Stomach (tissue), 9 donors: ENCODE results near the gene FAM161B. TPM values are rescaled to one million over a fixed set of nuclear protein-coding genes. Genes with fewer than 3 reads are reported as not detected.

ENCODE experiments used
- DNase-seq, 2 donors: peaks; one replicate each; pipeline versions ENCODE4 v3.0.0 to v3.0.0-alpha.2; 2013 to 2019
- H3K27ac ChIP-seq, 5 donors: fragments of 200-600 bp in 4 of 5; sonication (generic) in 4 of 5; one replicate each; pipeline ENCODE4 v1.5.1; 2013 to 2019; ENCODE audit warnings: mild to moderate bottlenecking in 1 of 5, moderate library complexity in 1 of 5
- H3K27me3 ChIP-seq, 3 donors: fragments of 200-600 bp; sonication (generic); one replicate each; pipeline ENCODE4 v1.5.1; 2017 to 2019; ENCODE audit warnings: mixed run types in 1 of 3
- H3K36me3 ChIP-seq, 4 donors: fragments of 200-600 bp; sonication (generic); 1 replicate in 3 of 4; 2 replicates in 1 of 4; pipeline ENCODE4 v1.5.1; 2016 to 2019
- H3K4me1 ChIP-seq, 4 donors: fragments of 200-600 bp; sonication (generic); one replicate each; pipeline ENCODE4 v1.5.1; 2016 to 2019
- H3K4me3 ChIP-seq, 4 donors: fragments of 200-600 bp; sonication (generic) in 3 of 4; one replicate each; pipeline ENCODE4 v1.5.1; 2016 to 2019; ENCODE audit warnings: mild to moderate bottlenecking in 1 of 4
- H3K9me3 ChIP-seq, 4 donors: fragments of 200-600 bp; sonication (generic); one replicate each; pipeline ENCODE4 v1.5.1; 2016 to 2019
- EP300 ChIP-seq: sonication (generic); formaldehyde crosslinking; IDR thresholded peaks from one replicate; pipeline ENCODE4 v1.6.1; 2017; ENCODE audit warnings: antibody characterized with exemption
- POLR2A ChIP-seq, 4 donors: fragments of 450-650 bp; IDR thresholded peaks; one replicate each; pipeline ENCODE4 v1.6.1; 2016; ENCODE audit warnings: antibody characterized with exemption in 4 of 4, control low read depth in 2 of 4, mild to moderate bottlenecking in 1 of 4, moderate library complexity in 1 of 4
- POLR2AphosphoS5 ChIP-seq, 3 donors: sonication (generic); formaldehyde crosslinking; IDR thresholded peaks; one replicate each; pipeline ENCODE4 v1.6.1; 2016; ENCODE audit warnings: antibody characterized with exemption in 3 of 3
- WGBS, 5 donors: extraction: QIAGEN DNeasy Blood & Tissue Kit in 3 of 5; methylation state at CpG; one replicate each; pipeline versions ENCODE4 v1.1.5 to v1.1.7; 2013 to 2018; 5-methylcytosine and 5-hydroxymethylcytosine counted together
- intact Hi-C: fragments of 100-400 bp; cut with DNase I; formaldehyde crosslinking; loops from one replicate; pipeline ENCODE4 v1.15.1; 2023; ENCODE audit warnings: low total_unique reads
- polyA plus RNA-seq, 3 donors: library from polyadenylated mRNA; stranded (reverse); fragments of 200-250 nt; gene quantifications; one replicate each; pipeline ENCODE4 v1.2.3, GENCODE V29; 2013
- total RNA-seq, 5 donors: library from RNA; depleted of rRNA; stranded (reverse); fragments of >200 nt; gene quantifications; one replicate each; pipeline versions ENCODE4 v1.1.0 to v1.2.3, GENCODE V29; 2014 to 2016
- TF ChIP-seq, protein P1 (sequence below), 7 experiments: fragments of 450-650 bp in 4 of 7; fragments of 200-600 bp in 3 of 7; sonication (generic) in 3 of 7; IDR thresholded peaks; one replicate each; pipeline ENCODE4 v1.5.1; 2016 to 2019; ENCODE audit warnings: antibody characterized with exemption in 7 of 7, control low read depth in 2 of 7, mild to moderate bottlenecking in 1 of 7
- donor health status: healthy with polysubstance abuse.
- donor health status: Bipolar disorder and iron deficiency.
- donor health status: healthy.

The FAM161B gene
- total and polyA plus RNA-seq, 8 donors: 0.58 to 5.4 (median 2.1) TPM; not detected in 1

DNA sequence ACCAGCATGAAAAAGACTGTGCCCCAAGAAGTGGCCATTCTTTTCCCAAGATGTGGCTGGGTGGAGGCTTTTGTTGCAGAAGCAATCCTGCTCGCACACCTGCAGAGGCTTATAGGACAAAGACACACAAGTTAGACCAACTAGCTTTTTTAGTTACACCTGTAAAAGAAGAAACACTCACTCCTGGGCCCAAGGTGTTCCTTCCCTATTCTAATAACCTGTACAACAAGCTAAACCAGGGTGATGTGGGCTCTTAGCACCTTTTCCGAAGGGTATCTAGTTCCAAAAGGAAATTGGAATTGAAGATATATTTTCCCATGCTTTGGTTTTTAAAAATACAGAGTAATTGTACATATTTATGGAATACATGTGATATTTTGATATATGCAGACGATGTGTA, 38.2 kb upstream of the FAM161B start:
- WGBS, 5 donors: 49 to 74% (median 65%) methylated on average over 3 of the region's 3 CpGs
- no peak for DNase-seq
- TF ChIP-seq, protein P1, sequence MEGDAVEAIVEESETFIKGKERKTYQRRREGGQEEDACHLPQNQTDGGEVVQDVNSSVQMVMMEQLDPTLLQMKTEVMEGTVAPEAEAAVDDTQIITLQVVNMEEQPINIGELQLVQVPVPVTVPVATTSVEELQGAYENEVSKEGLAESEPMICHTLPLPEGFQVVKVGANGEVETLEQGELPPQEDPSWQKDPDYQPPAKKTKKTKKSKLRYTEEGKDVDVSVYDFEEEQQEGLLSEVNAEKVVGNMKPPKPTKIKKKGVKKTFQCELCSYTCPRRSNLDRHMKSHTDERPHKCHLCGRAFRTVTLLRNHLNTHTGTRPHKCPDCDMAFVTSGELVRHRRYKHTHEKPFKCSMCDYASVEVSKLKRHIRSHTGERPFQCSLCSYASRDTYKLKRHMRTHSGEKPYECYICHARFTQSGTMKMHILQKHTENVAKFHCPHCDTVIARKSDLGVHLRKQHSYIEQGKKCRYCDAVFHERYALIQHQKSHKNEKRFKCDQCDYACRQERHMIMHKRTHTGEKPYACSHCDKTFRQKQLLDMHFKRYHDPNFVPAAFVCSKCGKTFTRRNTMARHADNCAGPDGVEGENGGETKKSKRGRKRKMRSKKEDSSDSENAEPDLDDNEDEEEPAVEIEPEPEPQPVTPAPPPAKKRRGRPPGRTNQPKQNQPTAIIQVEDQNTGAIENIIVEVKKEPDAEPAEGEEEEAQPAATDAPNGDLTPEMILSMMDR (IDR thresholded peaks at IDR 0.05): no peak
- no peak for TF ChIP-seq EP300
- TF ChIP-seq POLR2AphosphoS5 (IDR thresholded peaks at IDR 0.05): no peak
- no peak for TF ChIP-seq POLR2A (IDR thresholded peaks at IDR 0.05)
- H3K27ac ChIP-seq: no peak overlapping the region
- peaks cover 8 to 50% (median 43%) of the 10 kb centered on the region in 4 donors for H3K36me3 ChIP-seq
- intact Hi-C loops: no loop called here
- H3K27me3 ChIP-seq: no peaks in the 10 kb centered on the region
- H3K9me3 ChIP-seq: no peaks in the 10 kb centered on the region
- H3K4me3 ChIP-seq: no peak overlapping the region
- H3K4me1 ChIP-seq: no peaks in the 10 kb centered on the region

DNA sequence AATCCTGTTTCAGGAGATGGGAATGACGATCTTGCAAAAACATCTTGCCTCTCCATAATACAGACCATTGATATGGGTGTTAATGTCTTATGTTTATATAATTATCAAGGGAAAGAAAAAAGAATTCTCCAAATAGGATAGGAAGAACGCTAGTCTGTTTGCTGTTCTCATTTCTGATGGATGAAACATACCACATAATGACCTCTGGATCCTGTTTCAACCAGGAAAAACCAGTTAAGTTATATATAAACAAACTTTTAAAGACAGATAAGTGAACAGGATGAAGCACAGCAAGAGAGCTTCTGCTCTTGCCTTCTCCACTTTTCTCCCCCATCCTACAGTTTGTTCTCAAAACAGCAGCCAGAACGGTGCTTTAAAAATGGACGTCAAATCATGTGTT, 28.0 kb upstream of the FAM161B start:
- no peaks in the 10 kb centered on the region for H3K4me1 ChIP-seq
- no peak for DNase-seq
- intact Hi-C loops: no loop called here
- H3K9me3 ChIP-seq: no peaks in the 10 kb centered on the region
- H3K4me3 ChIP-seq: no peak overlapping the region
- WGBS, 5 donors: 25 to 59% (median 36%) methylated on average over 4 of the region's 4 CpGs
- TF ChIP-seq, protein P1 (IDR thresholded peaks at IDR 0.05): no peak
- no peak for TF ChIP-seq POLR2AphosphoS5 (IDR thresholded peaks at IDR 0.05)
- TF ChIP-seq POLR2A (IDR thresholded peaks at IDR 0.05): no peak
- no peak for TF ChIP-seq EP300
- peaks cover 0 to 85% (median 44%) of the 10 kb centered on the region in 4 donors for H3K36me3 ChIP-seq
- no peak overlapping the region for H3K27ac ChIP-seq
- no peaks in the 10 kb centered on the region for H3K27me3 ChIP-seq

DNA sequence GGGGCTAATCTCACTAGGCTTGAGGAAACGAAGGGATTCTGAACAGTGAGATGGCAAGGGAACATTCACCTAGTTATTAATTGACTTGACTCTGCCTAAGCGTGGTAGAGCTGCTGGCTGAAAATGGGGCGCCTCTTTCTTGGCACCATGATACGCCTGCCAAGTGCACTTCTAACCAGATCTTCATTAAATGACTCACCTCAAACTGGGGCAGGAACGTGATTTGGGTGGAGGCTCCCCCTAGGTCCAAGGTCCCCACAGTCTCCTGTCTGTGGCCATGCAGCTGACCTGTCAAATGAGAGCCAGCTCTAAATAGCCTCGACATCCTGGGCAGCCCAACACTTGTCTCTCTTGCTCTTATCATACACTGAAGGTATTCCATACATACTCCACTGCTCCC, 26.2 kb upstream of the FAM161B start:
- TF ChIP-seq, protein P1 (IDR thresholded peaks at IDR 0.05): no peak
- no peak for TF ChIP-seq EP300
- TF ChIP-seq POLR2AphosphoS5 (IDR thresholded peaks at IDR 0.05): no peak
- no peak for TF ChIP-seq POLR2A (IDR thresholded peaks at IDR 0.05)
- 69 to 90% (median 82%) methylated on average over 6 of the region's 6 CpGs for WGBS, 5 donors
- Histone ChIP-seq H3K9me3 (no peaks in the 10 kb centered on the region), H3K27ac (no peak overlapping the region), H3K4me3 (no peak overlapping the region), H3K36me3 (peaks cover 0 to 83% (median 42%) of the 10 kb centered on the region in 4 donors), H3K27me3 (no peaks in the 10 kb centered on the region), H3K4me1 (no peaks in the 10 kb centered on the region)
- DNase-seq: no peak
- intact Hi-C loops: no loop called here

DNA sequence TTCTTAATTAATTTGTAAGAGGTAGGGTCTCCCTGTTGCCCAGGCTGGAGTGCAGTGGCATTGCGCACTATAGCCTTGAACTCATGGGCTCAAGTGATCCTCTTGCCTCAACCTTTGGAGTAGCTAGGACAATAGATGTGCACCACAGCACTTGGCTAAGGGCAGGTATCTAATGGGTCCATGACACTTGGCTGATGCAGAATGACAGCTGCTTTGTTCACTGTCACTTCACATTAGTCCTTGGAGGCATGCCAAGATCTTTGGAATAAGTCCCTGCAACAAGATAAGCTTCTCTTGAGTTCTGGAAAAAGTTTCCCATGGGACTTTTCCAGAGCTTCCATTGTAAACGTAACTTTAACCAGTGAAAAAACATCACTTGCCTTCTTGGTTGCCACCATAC, 23.6 kb upstream of the FAM161B start:
- WGBS, 5 donors: 66 to 77% (median 73%) methylated on average over 2 of the region's 2 CpGs
- no peak overlapping the region for H3K27ac ChIP-seq
- H3K27me3 ChIP-seq: no peaks in the 10 kb centered on the region
- no peaks in the 10 kb centered on the region for H3K4me1 ChIP-seq
- H3K36me3 ChIP-seq: peaks cover 13 to 96% (median 64%) of the 10 kb centered on the region in 4 donors
- intact Hi-C loops: no loop called here
- H3K9me3 ChIP-seq: no peaks in the 10 kb centered on the region
- no peak for DNase-seq
- TF ChIP-seq, protein P1 (IDR thresholded peaks at IDR 0.05): no peak
- TF ChIP-seq POLR2A (IDR thresholded peaks at IDR 0.05) (no peak), POLR2AphosphoS5 (IDR thresholded peaks at IDR 0.05) (no peak), EP300 (no peak)
- H3K4me3 ChIP-seq: no peak overlapping the region
